Measurements from ENCODE around the gene ACER2. TPM values are rescaled to one million over a fixed set of nuclear protein-coding genes. Genes with fewer than 3 reads are reported as not detected.

The ACER2 gene
- total RNA-seq, 1 donor from 2014 or later = 1.3 TPM

GRCh38 chr9:19451240-19452087 lies 42.7 kb downstream of the ACER2 start:
- DNase-seq (ENCODE audit: low read depth) = no peak

GRCh38 chr9:19456426-19456825 lies 47.6 kb downstream of the ACER2 start:
- DNase-seq (ENCODE audit: low read depth) = no peak

- peak; percentile 80 for DNase-seq (ENCODE audit: low read depth)
These were observed 48.3 kb downstream of the ACER2 start for GRCh38 chr9:19456996-19457692.

- no peak for DNase-seq (ENCODE audit: low read depth)
These were observed 48.8 kb downstream of the ACER2 start for GRCh38 chr9:19457693-19458009.

GRCh38 chr9:19460243-19460642 lies 51.4 kb downstream of the ACER2 start:
- no peak for DNase-seq (ENCODE audit: low read depth)

GRCh38 chr9:19461135-19461534 lies 52.3 kb downstream of the ACER2 start:
- DNase-seq (ENCODE audit: low read depth) = no peak

GRCh38 chr9:19464061-19464763 lies 55.4 kb downstream of the ACER2 start:
- DNase-seq (ENCODE audit: low read depth) = no peak

GRCh38 chr9:19464764-19465585 lies 56.2 kb downstream of the ACER2 start:
- peak; percentile 72 for DNase-seq (ENCODE audit: low read depth)

GRCh38 chr9:19465586-19466279 lies 56.9 kb downstream of the ACER2 start:
- no peak for DNase-seq (ENCODE audit: low read depth)

GRCh38 chr9:19466280-19466639 lies 57.5 kb downstream of the ACER2 start:
- DNase-seq (ENCODE audit: low read depth) = no peak

- DNase-seq (ENCODE audit: low read depth) = no peak
These were observed 60.5 kb downstream of the ACER2 start for GRCh38 chr9:19469271-19469670.

- peak; percentile 88 for DNase-seq (ENCODE audit: low read depth)
These were observed 61.8 kb downstream of the ACER2 start for GRCh38 chr9:19470567-19470966.

GRCh38 chr9:19470981-19471650 lies 62.3 kb downstream of the ACER2 start:
- DNase-seq (ENCODE audit: low read depth) = peak; percentile 37

GRCh38 chr9:19471737-19472648 lies 63.2 kb downstream of the ACER2 start:
- DNase-seq (ENCODE audit: low read depth) = peak; percentile 84

- DNase-seq (ENCODE audit: low read depth) = no peak
These were observed 64.8 kb downstream of the ACER2 start for GRCh38 chr9:19473605-19474004.

- no peak for DNase-seq (ENCODE audit: low read depth)
These were observed 71.1 kb downstream of the ACER2 start for GRCh38 chr9:19479874-19480273.

GRCh38 chr9:19480345-19480744 lies 71.5 kb downstream of the ACER2 start:
- no peak for DNase-seq (ENCODE audit: low read depth)

GRCh38 chr9:19481121-19481870 lies 72.5 kb downstream of the ACER2 start:
- peak; percentile 93 for DNase-seq (ENCODE audit: low read depth)
